ENCODE data around the gene BZW1. TPM values are rescaled to one million over a fixed set of nuclear protein-coding genes. Genes with fewer than 3 reads are reported as not detected.

BZW1 gene
- total RNA-seq, 1 experiment from 2014 or later, result 300 TPM

DNA sequence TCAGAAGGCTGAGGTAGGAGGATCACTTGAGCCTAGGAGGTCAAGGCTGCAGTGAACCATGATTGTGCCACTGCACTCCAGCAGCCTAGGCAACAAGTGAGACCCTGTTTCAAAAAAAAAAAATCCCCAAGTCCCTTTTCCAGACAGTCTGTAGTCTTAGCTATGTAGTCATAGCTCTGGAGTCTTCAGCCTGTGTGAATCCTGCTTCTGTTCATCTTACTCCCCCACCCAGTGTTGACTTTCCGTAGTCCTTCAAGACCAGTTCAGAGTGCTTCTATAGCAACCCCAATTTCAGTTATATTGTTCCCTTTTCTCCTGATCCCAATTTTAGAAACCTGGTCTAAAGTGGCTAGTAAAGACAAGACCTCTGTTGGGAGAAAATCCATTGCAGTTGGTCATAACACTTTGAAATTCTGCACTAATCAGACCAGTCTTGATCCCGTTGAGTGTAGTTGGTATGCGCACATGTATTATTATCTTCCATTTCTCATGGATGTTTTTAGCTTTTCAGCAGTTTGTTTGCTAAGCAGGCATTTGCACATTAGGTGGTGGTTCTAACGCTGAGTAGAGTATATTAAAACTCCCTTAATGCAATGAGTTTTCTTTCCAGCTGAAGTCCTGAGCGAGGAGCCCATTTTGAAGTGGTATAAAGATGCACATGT is 9.0 kb downstream of the BZW1 start:
- H2AFZ ChIP-seq, result no peak overlapping the region
- no peak overlapping the region for H3K4me2 ChIP-seq
- peaks cover 78% of the 10 kb centered on the region for H3F3A ChIP-seq (ENCODE audit: insufficient read depth, low read depth)
- intact Hi-C loops (cut with micrococcal nuclease; ENCODE audit: unreplicated experiment), result no loop called here
- no TSS peak for BruUV-seq (replicated peaks)
- H3K79me2 ChIP-seq (ENCODE audit: low read depth), result peaks cover 21% of the 10 kb centered on the region
- peaks cover 15% of the 10 kb centered on the region for H4K20me1 ChIP-seq (ENCODE audit: insufficient read depth)
- H3K9me2 ChIP-seq (ENCODE audit: insufficient read depth), result no peaks in the 10 kb centered on the region
- DNase-seq, result no peak
- H3K27me3 ChIP-seq (ENCODE audit: insufficient read depth, low read depth), result no peaks in the 10 kb centered on the region
- H3K36me3 ChIP-seq (ENCODE audit: low read depth), result peaks cover 59% of the 10 kb centered on the region
- ChIA-PET CTCF (no interaction called here), POLR2A (ENCODE audit: unreplicated experiment) (no interaction called here)
- H3K27ac ChIP-seq, result no peak overlapping the region
- H3K4me1 ChIP-seq (replicated peaks; ENCODE audit: insufficient read depth), result no peaks in the 10 kb centered on the region
- TF ChIP-seq, protein P1, sequence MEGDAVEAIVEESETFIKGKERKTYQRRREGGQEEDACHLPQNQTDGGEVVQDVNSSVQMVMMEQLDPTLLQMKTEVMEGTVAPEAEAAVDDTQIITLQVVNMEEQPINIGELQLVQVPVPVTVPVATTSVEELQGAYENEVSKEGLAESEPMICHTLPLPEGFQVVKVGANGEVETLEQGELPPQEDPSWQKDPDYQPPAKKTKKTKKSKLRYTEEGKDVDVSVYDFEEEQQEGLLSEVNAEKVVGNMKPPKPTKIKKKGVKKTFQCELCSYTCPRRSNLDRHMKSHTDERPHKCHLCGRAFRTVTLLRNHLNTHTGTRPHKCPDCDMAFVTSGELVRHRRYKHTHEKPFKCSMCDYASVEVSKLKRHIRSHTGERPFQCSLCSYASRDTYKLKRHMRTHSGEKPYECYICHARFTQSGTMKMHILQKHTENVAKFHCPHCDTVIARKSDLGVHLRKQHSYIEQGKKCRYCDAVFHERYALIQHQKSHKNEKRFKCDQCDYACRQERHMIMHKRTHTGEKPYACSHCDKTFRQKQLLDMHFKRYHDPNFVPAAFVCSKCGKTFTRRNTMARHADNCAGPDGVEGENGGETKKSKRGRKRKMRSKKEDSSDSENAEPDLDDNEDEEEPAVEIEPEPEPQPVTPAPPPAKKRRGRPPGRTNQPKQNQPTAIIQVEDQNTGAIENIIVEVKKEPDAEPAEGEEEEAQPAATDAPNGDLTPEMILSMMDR (conservative IDR thresholded peaks at IDR 0.05), result no peak
- no peak for TF ChIP-seq EZH2 (IDR thresholded peaks at IDR 0.05; ENCODE audit: low read depth)
- no peak overlapping the region for H3K4me3 ChIP-seq
- H3K9me3 ChIP-seq (ENCODE audit: insufficient read depth, low read depth), result no peaks in the 10 kb centered on the region

DNA sequence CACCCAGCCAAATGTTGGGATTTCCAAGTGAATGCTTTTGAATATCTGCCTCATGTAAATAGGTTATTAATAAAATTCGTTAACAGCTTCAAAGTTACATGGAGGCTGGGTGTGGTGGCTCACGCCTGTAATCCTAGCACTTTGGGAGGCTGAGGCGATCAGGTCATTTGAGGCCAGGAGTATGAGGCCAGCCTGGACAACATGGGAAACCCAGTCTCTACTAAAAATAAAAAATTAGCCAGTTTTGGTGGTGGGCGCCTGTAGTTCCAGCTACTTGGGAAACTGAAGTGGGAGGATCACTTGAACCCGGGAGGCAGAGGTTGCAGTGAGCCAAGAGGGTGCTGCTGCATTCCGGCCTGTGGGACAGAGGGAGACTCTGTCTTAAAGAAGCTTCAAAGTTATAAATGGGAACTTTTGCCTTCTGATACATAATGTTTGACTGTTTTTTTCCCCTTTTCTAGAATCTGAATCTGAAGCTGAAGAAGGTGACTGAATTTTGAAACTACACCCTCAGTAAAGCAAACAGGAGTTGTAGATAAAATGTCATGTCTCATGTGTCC is 10.1 kb downstream of the BZW1 start:
- ChIA-PET CTCF (no interaction called here), POLR2A (ENCODE audit: unreplicated experiment) (interaction anchor here (0.7 kb wide), 1 partner anchor 27 kb away, joined by 4 read pairs; no protein-coding TSS in a partner anchor)
- no peak overlapping the region for H3K27ac ChIP-seq
- no peaks in the 10 kb centered on the region for H3K27me3 ChIP-seq (ENCODE audit: insufficient read depth, low read depth)
- H3F3A ChIP-seq (ENCODE audit: insufficient read depth, low read depth), result peaks cover 75% of the 10 kb centered on the region
- no peaks in the 10 kb centered on the region for H3K9me2 ChIP-seq (ENCODE audit: insufficient read depth)
- no peak overlapping the region for H3K4me3 ChIP-seq
- no peaks in the 10 kb centered on the region for H3K9me3 ChIP-seq (ENCODE audit: insufficient read depth, low read depth)
- intact Hi-C loops (cut with micrococcal nuclease; ENCODE audit: unreplicated experiment), result no loop called here
- peaks cover 10% of the 10 kb centered on the region for H3K79me2 ChIP-seq (ENCODE audit: low read depth)
- no TSS peak for BruUV-seq (replicated peaks)
- H3K36me3 ChIP-seq (ENCODE audit: low read depth), result peaks cover 48% of the 10 kb centered on the region
- no peak for DNase-seq
- H2AFZ ChIP-seq, result no peak overlapping the region
- TF ChIP-seq, protein P1 (conservative IDR thresholded peaks at IDR 0.05), result no peak
- no peak for TF ChIP-seq EZH2 (IDR thresholded peaks at IDR 0.05; ENCODE audit: low read depth)
- no peak overlapping the region for H3K4me2 ChIP-seq
- H3K4me1 ChIP-seq (replicated peaks; ENCODE audit: insufficient read depth), result no peaks in the 10 kb centered on the region
- peaks cover 7% of the 10 kb centered on the region for H4K20me1 ChIP-seq (ENCODE audit: insufficient read depth)

DNA sequence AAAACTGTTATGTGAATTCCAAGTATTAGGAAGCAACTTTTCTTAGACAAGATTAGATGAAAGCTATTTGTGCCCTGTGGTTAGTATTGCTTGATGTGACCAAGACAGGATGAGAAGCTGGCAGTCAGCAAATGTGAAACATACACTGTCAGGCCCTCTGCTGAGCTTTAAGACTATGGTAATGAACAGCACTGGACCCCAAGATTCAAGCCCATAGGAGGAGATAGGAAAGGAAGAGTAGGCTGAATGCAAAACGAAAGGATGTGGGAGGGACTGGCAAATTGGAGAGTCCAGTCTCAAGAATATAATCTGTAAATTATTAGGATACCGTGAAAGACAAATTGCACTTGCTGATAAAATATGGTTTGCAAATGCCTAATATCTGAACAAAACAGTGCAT is 16.4 kb downstream of the BZW1 start:
- CTCF ChIA-PET, result no interaction called here
- Histone ChIP-seq H3K79me2 (ENCODE audit: low read depth) (no peaks in the 10 kb centered on the region), H3K4me2 (no peak overlapping the region), H3K36me3 (ENCODE audit: low read depth) (no peaks in the 10 kb centered on the region), H4K20me1 (ENCODE audit: insufficient read depth) (no peaks in the 10 kb centered on the region), H3K9me3 (ENCODE audit: insufficient read depth, low read depth) (no peaks in the 10 kb centered on the region), H3K9me2 (ENCODE audit: insufficient read depth) (no peaks in the 10 kb centered on the region; the same call in 1 of the 2 replicates), H3K27me3 (ENCODE audit: insufficient read depth, low read depth) (no peaks in the 10 kb centered on the region), H2AFZ (no peak overlapping the region), H3K27ac (no peak overlapping the region), H3K4me1 (replicated peaks; ENCODE audit: insufficient read depth) (no peaks in the 10 kb centered on the region), H3K4me3 (no peak overlapping the region), H3F3A (ENCODE audit: insufficient read depth, low read depth) (peaks cover 41% of the 10 kb centered on the region)
- POLR2A ChIA-PET (ENCODE audit: unreplicated experiment), result interaction anchor here (0.7 kb wide), 1 partner anchor 77 kb away, joined by 3 read pairs; no protein-coding TSS in a partner anchor
- DNase-seq, result no peak
- BruUV-seq (replicated peaks), result no TSS peak
- intact Hi-C loops (cut with micrococcal nuclease; ENCODE audit: unreplicated experiment), result no loop called here
- TF ChIP-seq EZH2 (IDR thresholded peaks at IDR 0.05; ENCODE audit: low read depth), result no peak
- TF ChIP-seq, protein P1 (conservative IDR thresholded peaks at IDR 0.05), result no peak
